IPS-20b (cell line): Measurements from ENCODE around the gene SYNPO.

Experiments used
- H3K27ac ChIP-seq: one replicate; pipeline ENCODE4 v1.5.1; 2013; ENCODE audit warnings: low read length
- H3K27me3 ChIP-seq: 2 replicates; pipeline ENCODE4 v1.6.1; 2013; ENCODE audit warnings: mild to moderate bottlenecking, low read length, inconsistent platforms; ENCODE audit not compliant: insufficient read depth
- H3K36me3 ChIP-seq: 2 replicates; pipeline ENCODE4 v1.6.1; 2013; ENCODE audit warnings: low read depth, mild to moderate bottlenecking, inconsistent platforms, low read length, moderate library complexity; ENCODE audit not compliant: insufficient read depth
- H3K4me1 ChIP-seq: 2 replicates; pipeline ENCODE4 v1.6.1; 2013; ENCODE audit warnings: mild to moderate bottlenecking, control low read depth, inconsistent platforms, low read length, moderate library complexity; ENCODE audit not compliant: insufficient read depth
- H3K4me3 ChIP-seq: 2 replicates; pipeline ENCODE4 v1.5.1; 2013; ENCODE audit warnings: mild to moderate bottlenecking, low read length, inconsistent platforms
- H3K9ac ChIP-seq: 2 replicates; pipeline ENCODE4 v1.6.1; 2013; ENCODE audit warnings: low read depth, mild to moderate bottlenecking, inconsistent platforms, low read length, moderate library complexity
- H3K9me3 ChIP-seq: 2 replicates; pipeline ENCODE4 v1.6.1; 2013; ENCODE audit warnings: mild to moderate bottlenecking, low read depth, low read length, inconsistent platforms; ENCODE audit not compliant: insufficient read depth

Gene SYNPO

GRCh38 chr5:150640311-150641005, at the start of gene SYNPO:
Gene SYNPO, plus strand, starts transcription at chr5:150640660. Its CDS starts 7,616 bp downstream, at chr5:150648276.
- no peak within 1 kb of the TSS for H3K4me3 ChIP-seq
- peaks cover 17% of the 10 kb centered on the region for H3K4me1 ChIP-seq

GRCh38 chr5:150590979-150591695, 49.3 kb upstream of the SYNPO start:
- H3K36me3 ChIP-seq: no peaks in the 10 kb centered on the region
- H3K9ac ChIP-seq: peak overlapping the region; percentile 43; the same call in 1 of the 2 replicates
- peaks cover 13% of the 10 kb centered on the region; the same call in 1 of the 2 replicates for H3K4me1 ChIP-seq
- H3K9me3 ChIP-seq: no peaks in the 10 kb centered on the region
- no peak overlapping the region for H3K27ac ChIP-seq
- no peak overlapping the region for H3K4me3 ChIP-seq
- no peaks in the 10 kb centered on the region for H3K27me3 ChIP-seq

More at GRCh38 chr5:150640311-150641005, at the start of gene SYNPO:
- Histone ChIP-seq H3K9me3 (no peaks in the 10 kb centered on the region), H3K27ac (no peak within 1 kb of the TSS), H3K36me3 (no peaks in the 10 kb centered on the region), H3K9ac (no peak within 1 kb of the TSS), H3K27me3 (no peaks in the 10 kb centered on the region)

GRCh38 chr5:150593593-150593992, 46.9 kb upstream of the SYNPO start:
- no peaks in the 10 kb centered on the region for H3K27me3 ChIP-seq
- no peaks in the 10 kb centered on the region for H3K36me3 ChIP-seq
- H3K27ac ChIP-seq: no peak overlapping the region
- no peaks in the 10 kb centered on the region for H3K9me3 ChIP-seq
- H3K4me3 ChIP-seq: no peak overlapping the region
- no peak overlapping the region for H3K9ac ChIP-seq
- H3K4me1 ChIP-seq: peaks cover 13% of the 10 kb centered on the region; the same call in 1 of the 2 replicates

- H3K4me1 ChIP-seq: peaks cover 13% of the 10 kb centered on the region; the same call in 1 of the 2 replicates
- H3K9me3 ChIP-seq: no peaks in the 10 kb centered on the region
- H3K36me3 ChIP-seq: no peaks in the 10 kb centered on the region
- H3K4me3 ChIP-seq: no peak overlapping the region
- H3K27ac ChIP-seq: no peak overlapping the region
- no peak overlapping the region for H3K9ac ChIP-seq
- no peaks in the 10 kb centered on the region for H3K27me3 ChIP-seq
Observed at GRCh38 chr5:150593996-150594395, 46.5 kb upstream of the SYNPO start.

- Histone ChIP-seq H3K9me3 (no peaks in the 10 kb centered on the region), H3K4me1 (peaks cover 10% of the 10 kb centered on the region; the same call in 1 of the 2 replicates), H3K9ac (no peak overlapping the region), H3K4me3 (no peak overlapping the region), H3K27ac (no peak overlapping the region), H3K36me3 (no peaks in the 10 kb centered on the region), H3K27me3 (no peaks in the 10 kb centered on the region)
Observed at GRCh38 chr5:150595466-150596031, 44.9 kb upstream of the SYNPO start.

- no peak overlapping the region for H3K27ac ChIP-seq
Observed at GRCh38 chr5:150596313-150596712, 44.1 kb upstream of the SYNPO start.

GRCh38 chr5:150596826-150597225, 43.6 kb upstream of the SYNPO start:
- no peaks in the 10 kb centered on the region for H3K4me1 ChIP-seq
- no peak overlapping the region for H3K9ac ChIP-seq
- no peaks in the 10 kb centered on the region for H3K9me3 ChIP-seq
- H3K4me3 ChIP-seq: no peak overlapping the region
- no peak overlapping the region for H3K27ac ChIP-seq
- no peaks in the 10 kb centered on the region for H3K27me3 ChIP-seq
- H3K36me3 ChIP-seq: no peaks in the 10 kb centered on the region

More at GRCh38 chr5:150596313-150596712, 44.1 kb upstream of the SYNPO start:
- Histone ChIP-seq H3K27me3 (no peaks in the 10 kb centered on the region), H3K9me3 (no peaks in the 10 kb centered on the region), H3K9ac (no peak overlapping the region), H3K36me3 (no peaks in the 10 kb centered on the region), H3K4me1 (peaks cover 3% of the 10 kb centered on the region; the same call in 1 of the 2 replicates), H3K4me3 (no peak overlapping the region)

GRCh38 chr5:150598006-150598405, 42.5 kb upstream of the SYNPO start:
- H3K9me3 ChIP-seq: no peaks in the 10 kb centered on the region
- no peak overlapping the region for H3K4me3 ChIP-seq
- H3K27ac ChIP-seq: no peak overlapping the region
- H3K4me1 ChIP-seq: no peaks in the 10 kb centered on the region
- no peaks in the 10 kb centered on the region for H3K27me3 ChIP-seq
- no peaks in the 10 kb centered on the region for H3K36me3 ChIP-seq
- H3K9ac ChIP-seq: no peak overlapping the region

GRCh38 chr5:150598821-150599273, 41.6 kb upstream of the SYNPO start:
- Histone ChIP-seq H3K27ac (no peak overlapping the region), H3K9me3 (no peaks in the 10 kb centered on the region), H3K4me3 (no peak overlapping the region), H3K27me3 (no peaks in the 10 kb centered on the region), H3K36me3 (no peaks in the 10 kb centered on the region), H3K4me1 (no peaks in the 10 kb centered on the region), H3K9ac (no peak overlapping the region)

GRCh38 chr5:150599281-150599680, 41.2 kb upstream of the SYNPO start:
- Histone ChIP-seq H3K36me3 (no peaks in the 10 kb centered on the region), H3K9ac (no peak overlapping the region), H3K27ac (no peak overlapping the region), H3K27me3 (no peaks in the 10 kb centered on the region), H3K4me3 (no peak overlapping the region), H3K4me1 (no peaks in the 10 kb centered on the region), H3K9me3 (no peaks in the 10 kb centered on the region)

GRCh38 chr5:150599917-150600511, 40.4 kb upstream of the SYNPO start:
- Histone ChIP-seq H3K27ac (no peak overlapping the region), H3K4me3 (no peak overlapping the region), H3K9ac (no peak overlapping the region), H3K4me1 (no peaks in the 10 kb centered on the region), H3K27me3 (no peaks in the 10 kb centered on the region), H3K36me3 (no peaks in the 10 kb centered on the region), H3K9me3 (no peaks in the 10 kb centered on the region)
